NCI-H1048 (cell line): ENCODE results near the gene AZGP1.
"Not testable (repeated sequence)": the region's sequence is repeated elsewhere in the genome, so short reads cannot be mapped to it uniquely, and the experiment has no call there.

Source experiments
- DNase-seq: peaks from one replicate; lab custom pipeline; 2025; lab: John Stamatoyannopoulos, UW

Gene AZGP1

DNA sequence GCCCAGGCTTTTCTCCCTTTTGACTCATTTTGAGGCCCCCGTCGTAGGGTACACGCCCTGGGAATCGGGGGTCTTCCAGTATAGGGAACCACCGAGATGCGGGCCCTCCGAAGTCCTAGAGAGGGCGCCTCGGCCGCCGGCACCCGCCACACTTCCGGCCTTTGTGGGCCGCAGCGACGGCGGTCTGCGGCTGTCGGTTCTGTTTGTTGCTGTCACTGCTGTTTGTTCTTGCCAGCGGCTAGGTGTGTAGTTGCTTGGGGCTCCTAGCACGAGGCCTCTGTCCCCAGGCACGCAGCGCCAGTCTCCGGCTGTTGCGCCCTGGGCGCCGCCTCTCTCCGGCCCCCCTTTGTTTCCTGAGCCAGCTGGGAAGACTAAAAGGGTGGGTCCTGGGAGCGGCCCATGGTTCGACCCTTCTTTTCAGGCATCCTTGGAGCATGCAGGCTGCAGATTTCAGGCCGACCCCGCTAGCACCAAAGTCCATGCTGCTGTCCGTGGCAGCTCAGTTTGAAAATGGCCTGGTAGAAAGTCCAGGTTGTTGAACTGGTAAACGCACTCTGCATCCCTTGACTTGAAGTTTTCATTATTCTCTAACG lies 21.8 kb upstream of the AZGP1 start:
- DNase-seq, result no peak

- no peak for DNase-seq
Observed at GRCh38 chr7:99996755-99997544, 21.1 kb upstream of the AZGP1 start.

- DNase-seq, result no peak
Observed at GRCh38 chr7:99994819-99995218, 19.0 kb upstream of the AZGP1 start.

DNA sequence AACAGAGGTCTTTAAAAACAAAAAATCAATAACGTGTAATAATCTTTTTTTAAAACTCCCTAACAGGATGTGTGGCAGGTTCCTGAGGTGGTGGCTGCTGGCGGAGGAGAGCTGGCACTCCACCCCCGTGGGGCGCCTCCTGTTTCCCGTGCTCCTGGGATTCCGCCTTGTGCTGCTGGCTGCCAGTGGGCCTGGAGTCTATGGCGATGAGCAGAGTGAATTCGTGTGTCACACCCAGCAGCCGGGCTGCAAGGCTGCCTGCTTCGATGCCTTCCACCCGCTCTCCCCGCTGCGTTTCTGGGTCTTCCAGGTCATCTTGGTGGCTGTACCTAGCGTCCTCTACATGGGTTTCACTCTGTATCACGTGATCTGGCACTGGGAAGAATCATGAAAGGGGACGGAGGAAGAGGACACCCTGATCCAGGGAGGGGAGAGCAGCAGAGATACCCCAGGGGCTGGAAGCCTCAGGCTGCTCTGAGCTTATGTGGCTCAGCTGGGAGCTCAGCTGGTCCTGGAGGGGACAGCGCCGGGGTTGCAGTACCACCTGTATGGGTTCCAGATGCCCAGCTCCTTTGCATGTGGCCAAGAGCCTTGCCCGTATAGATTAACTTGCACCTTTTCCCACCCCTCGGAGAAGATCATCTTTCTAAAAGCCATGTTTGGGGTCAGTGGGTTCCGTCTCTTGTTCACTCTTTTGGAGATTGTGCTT lies 16.7 kb upstream of the AZGP1 start:
- DNase-seq, result no peak

GRCh38 chr7:99991543-99991942 lies 15.7 kb upstream of the AZGP1 start:
- not testable (repeated sequence) for DNase-seq

- no peak for DNase-seq
Observed at GRCh38 chr7:99990460-99990852, 14.6 kb upstream of the AZGP1 start.

GRCh38 chr7:99987846-99988245 lies 12.0 kb upstream of the AZGP1 start:
- DNase-seq, result no peak

DNA sequence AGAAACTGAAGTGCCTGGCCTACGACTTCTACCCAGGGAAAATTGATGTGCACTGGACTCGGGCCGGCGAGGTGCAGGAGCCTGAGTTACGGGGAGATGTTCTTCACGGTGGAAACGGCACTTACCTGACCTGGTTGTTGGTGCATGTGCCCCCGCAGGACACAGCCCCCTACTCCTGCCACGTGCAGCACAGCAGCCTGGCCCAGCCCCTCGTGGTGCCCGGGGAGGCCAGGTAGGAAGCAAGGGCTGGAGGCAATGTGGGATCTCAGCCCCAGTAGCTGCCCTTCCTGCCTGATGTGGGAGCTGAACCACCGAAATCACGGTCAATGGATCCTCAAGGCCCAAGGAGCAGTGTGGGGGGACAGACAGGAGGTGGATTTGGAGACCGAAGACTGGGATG lies 11.5 kb upstream of the AZGP1 start:
- DNase-seq, result not testable (repeated sequence)

DNA sequence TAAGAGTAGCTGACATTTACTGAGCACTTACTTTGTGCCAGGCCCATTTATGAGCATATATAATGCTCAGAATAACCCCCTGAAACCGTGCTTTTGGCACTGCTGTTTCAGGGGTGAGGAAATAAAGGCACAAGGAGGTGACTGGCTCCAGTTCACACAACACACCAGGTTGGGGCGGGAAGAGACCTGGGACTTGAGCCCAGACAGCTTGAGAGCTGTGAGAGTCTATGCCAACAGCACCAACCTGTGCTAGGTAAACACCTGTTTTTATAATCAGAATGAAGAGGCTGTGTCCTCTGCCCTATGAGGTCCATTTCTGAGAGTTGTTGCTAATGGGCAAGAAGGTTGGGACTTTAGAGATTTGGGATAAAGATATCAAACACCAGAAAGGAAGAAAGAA lies 8.8 kb upstream of the AZGP1 start:
- DNase-seq, result no peak

DNA sequence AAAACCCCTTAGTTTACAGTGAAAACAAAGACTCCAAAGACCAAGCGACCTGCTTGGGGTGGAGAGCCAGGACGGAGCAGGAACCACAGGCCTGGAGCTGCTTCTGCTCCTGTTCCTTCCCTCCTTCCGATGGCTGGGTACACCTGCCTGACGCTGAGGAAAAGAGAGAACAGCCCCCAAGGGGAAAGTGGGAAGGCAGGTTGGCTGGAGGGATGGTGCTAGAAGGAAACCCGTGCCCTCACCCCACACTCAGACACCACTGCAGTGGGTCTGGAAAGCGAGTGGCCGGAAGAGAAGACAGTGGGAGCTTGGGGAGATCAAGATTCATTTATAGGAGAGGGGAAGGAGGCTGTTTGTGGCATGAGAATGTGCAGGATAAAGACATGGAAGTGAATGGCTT lies 5.2 kb upstream of the AZGP1 start:
- not testable (repeated sequence) for DNase-seq

- DNase-seq, result not testable (repeated sequence)
Observed at GRCh38 chr7:99980448-99980872, 4.6 kb upstream of the AZGP1 start.

DNA sequence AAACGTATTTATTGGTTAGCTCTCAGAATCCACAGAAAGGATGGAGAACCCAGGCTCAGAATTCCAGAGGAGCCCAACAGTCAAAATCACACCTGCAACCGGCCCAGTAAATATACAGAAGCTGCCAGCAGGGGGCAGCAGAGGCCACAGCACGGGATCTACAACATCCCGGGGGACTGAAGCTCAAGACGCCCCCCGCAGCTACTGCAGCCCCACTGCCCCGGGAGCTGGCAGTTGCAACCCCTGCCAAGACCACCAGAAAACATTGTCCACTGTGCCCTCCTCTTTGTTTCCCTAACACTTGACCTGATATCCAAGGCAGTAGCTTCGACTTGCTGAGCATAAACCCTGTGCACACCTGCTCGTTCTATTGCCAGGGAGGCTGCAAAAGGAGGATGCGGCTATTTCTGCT lies 4.0 kb upstream of the AZGP1 start:
- peak; percentile 8 for DNase-seq

DNA sequence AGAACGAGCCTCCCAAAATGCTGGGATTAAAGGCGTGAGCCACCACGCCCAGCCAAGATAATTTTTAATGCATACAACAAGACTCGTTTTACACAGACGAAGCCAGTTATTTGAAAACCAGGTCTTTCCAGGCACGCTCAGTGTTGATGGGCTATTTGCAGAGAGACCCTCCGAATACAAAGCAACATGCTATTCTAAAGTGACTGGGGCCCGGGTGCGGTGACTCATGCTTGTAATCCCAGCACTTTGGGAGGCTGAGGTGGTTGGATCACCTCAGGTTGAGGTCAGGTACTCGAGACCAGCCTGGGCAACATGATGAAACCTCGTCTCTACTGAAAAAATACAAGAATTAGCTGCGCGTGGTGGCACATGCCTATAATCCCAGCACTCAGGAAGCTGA lies 795 bp upstream of the AZGP1 start:
- DNase-seq, result no peak

DNA sequence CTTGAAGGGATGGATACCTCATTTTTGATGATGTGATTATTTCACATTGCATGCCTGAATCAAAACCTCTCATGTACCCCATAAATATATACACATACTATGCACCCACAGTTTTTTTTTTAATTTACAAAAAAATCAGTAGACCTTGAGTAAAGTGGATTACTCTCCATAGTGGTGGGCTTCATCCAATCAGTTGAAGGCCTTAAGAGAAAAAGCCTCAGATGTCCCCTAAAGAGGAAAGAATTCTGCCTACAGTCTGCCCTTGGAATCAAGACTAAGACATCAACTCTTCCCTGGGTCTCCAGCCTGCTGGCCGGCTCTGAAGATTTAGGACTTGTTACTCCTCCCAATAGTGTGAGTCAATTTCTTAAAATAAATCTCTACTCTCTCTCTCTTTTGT lies 1.1 kb downstream of the AZGP1 start:
- DNase-seq, result no peak

DNA sequence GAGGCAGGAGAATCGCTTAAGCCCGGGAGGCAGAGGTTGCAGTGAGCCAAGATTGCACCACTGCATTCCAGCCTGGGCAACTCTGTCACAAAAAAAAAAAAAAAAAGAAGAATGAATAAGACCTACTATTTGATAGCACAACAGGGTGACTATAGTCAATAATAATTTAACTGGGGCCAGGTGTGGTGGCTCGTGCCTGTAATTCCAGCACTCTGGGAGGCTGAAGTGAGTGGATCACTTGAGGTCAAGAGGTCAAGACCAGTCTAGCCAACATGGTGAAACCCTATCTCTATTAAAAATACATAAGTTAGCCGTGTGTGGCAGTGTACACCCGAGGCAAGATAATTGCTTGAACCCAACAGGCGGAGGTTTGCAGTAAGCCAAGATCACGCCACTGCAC lies 2.0 kb downstream of the AZGP1 start:
- not testable (repeated sequence) for DNase-seq

- DNase-seq, result no peak
Observed at GRCh38 chr7:99971242-99971641, 4.6 kb downstream of the AZGP1 start.

DNA sequence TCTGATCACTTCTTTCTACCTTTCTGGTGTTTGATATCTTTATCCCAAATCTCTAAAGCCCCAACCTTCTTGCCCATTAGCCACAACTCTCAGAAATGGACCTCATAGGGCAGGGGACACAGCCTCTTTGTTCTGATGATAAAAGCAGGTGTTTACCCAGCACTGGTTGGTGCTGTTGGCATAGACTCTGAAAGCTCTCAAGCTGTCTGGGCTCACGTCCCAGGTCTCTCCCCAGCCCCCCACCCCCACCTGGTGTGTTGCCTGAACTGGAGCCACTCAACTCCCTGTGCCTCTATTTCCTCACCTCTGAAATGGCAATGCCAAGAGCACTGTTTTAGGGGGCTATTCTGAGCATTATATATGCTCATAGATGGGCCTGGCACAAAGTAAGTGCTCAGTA lies 6.0 kb downstream of the AZGP1 start:
- DNase-seq, result not testable (repeated sequence)

- DNase-seq, result no peak
Observed at GRCh38 chr7:99969298-99969697, 6.5 kb downstream of the AZGP1 start.

DNA sequence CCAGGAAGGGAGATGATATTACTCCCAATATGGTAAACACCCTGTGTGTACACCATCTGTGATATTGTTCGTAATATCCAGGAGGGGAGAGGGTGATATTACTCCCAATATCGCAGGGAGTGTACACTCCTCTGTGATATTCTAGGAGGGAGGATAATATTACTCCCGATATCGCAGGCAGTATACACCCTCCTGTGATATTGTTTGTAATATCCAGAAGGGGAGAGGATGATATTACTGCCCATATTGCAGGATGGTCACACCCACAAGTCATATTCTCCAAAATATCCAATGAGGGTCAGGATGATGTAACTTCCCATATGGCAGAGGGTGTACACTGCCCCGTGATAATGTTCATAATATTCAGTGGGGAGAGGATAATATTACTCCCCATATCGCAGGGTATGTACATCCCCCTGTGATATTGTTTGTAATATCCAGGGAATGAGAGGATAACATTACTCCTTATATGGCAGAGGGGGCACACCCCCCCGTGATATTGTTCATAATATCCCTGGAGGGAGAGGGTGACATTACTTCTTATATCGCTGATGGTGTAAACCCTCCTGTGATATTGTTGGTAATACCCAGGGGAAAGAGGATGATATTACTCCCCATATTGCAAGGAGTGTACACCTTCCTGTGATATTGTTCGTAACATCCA lies 17.1 kb downstream of the AZGP1 start:
- DNase-seq, result no peak

DNA sequence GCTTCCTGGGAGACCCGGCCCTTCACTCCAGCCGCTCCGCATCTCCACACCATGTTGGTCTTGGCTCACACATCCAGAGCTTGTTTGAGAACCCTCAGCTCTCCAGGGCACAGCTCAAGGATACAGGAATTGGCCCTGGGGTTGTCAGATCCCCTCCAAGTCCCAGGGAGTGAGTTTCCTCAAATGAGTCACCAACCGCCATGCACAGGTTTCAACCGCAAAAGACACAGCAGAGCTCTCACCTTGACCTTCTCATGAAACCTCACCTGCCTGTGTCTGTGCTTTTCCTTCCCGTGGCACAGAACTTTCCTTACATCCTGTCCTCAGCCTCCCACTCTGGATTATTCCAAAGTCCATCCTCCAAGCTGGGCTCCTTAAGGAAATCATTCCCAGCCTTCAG lies 20.6 kb downstream of the AZGP1 start:
- DNase-seq, result no peak

GRCh38 chr7:99954643-99955042 lies 21.2 kb downstream of the AZGP1 start:
- not testable (repeated sequence) for DNase-seq

GRCh38 chr7:99953649-99954048 lies 22.2 kb downstream of the AZGP1 start:
- DNase-seq, result peak; percentile 16

DNA sequence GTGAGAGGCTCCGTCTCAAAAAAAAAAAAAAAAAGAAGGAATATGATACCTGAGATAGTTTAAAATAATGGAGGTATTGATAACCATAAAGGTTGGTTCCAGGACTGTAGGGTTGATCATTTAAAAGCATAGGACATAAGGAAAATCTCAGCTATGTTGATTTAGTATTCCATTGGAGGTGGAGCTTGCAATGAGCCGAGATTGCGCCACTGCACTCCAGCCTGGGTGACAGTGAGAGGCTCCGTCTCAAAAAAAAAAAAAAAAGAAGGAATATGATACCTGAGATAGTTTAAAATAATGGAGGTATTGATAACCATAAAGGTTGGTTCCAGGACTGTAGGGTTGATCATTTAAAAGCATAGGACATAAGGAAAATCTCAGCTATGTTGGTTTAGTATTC lies 23.2 kb downstream of the AZGP1 start:
- DNase-seq, result not testable (repeated sequence)
